ENCODE results near the gene PARD3.

The PARD3 gene

DNA sequence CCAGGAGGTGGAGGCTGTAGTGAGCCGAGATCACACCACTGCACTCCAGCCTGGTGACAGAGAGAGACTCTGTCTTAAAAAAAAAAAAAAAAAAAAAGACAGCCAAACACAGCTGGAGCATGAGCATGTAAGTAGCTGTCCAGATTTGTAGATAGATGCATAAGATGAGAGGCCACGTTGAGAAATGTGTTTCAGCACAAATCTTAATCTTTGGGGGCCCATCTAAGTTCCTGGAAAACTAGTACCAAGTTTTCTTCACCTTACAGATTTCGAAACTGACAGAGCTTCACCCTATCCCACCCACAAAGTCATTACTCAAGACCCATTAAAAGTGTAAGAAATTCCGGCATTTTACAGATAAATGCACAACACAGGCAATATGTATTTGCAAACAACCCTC lies 208.2 kb downstream of the PARD3 start:
- Histone ChIP-seq H3K27ac (no peak overlapping the region), H3K4me3 (IDR thresholded peaks at IDR 0.05; ENCODE audit: insufficient read depth, low read depth, low read length) (no peak overlapping the region), H3K27me3 (ENCODE audit: insufficient read depth, low read depth) (no peaks in the 10 kb centered on the region), H3K79me2 (ENCODE audit: insufficient read depth, low read depth) (peaks cover 15% of the 10 kb centered on the region), H3K4me1 (ENCODE audit: low read depth, poor library complexity, severe bottlenecking) (no peaks in the 10 kb centered on the region), H3K36me3 (ENCODE audit: insufficient read depth) (no peaks in the 10 kb centered on the region), H3K9ac (no peak overlapping the region), H3K4me2 (no peak overlapping the region), H2AFZ (ENCODE audit: low read depth) (no peak overlapping the region), H4K20me1 (ENCODE audit: insufficient read depth) (no peaks in the 10 kb centered on the region)
- TF ChIP-seq, protein P1, sequence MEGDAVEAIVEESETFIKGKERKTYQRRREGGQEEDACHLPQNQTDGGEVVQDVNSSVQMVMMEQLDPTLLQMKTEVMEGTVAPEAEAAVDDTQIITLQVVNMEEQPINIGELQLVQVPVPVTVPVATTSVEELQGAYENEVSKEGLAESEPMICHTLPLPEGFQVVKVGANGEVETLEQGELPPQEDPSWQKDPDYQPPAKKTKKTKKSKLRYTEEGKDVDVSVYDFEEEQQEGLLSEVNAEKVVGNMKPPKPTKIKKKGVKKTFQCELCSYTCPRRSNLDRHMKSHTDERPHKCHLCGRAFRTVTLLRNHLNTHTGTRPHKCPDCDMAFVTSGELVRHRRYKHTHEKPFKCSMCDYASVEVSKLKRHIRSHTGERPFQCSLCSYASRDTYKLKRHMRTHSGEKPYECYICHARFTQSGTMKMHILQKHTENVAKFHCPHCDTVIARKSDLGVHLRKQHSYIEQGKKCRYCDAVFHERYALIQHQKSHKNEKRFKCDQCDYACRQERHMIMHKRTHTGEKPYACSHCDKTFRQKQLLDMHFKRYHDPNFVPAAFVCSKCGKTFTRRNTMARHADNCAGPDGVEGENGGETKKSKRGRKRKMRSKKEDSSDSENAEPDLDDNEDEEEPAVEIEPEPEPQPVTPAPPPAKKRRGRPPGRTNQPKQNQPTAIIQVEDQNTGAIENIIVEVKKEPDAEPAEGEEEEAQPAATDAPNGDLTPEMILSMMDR (conservative IDR thresholded peaks at IDR 0.05; ENCODE audit: low read depth, low read length) = no peak

DNA sequence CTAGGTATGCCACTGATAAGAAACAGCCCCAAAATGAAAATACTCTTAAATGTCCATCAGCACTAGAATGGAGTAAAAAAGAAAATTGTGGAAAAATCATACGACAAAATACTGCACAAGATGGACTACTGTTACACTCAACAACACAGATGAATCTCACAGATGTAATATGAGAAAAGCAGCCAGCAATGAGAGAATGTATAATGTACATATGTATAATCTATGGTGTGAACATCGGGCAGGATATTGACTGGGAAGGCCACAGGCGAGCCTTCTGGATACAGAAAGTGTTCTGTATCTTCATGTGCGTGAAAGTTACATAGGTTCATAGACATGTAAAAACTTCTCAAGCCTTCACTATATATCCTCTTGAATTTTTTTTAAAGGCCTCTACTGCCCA lies 212.6 kb downstream of the PARD3 start:
- H4K20me1 ChIP-seq (ENCODE audit: insufficient read depth) = no peaks in the 10 kb centered on the region
- H3K36me3 ChIP-seq (ENCODE audit: insufficient read depth) = no peaks in the 10 kb centered on the region
- no peak overlapping the region for H2AFZ ChIP-seq (ENCODE audit: low read depth)
- H3K79me2 ChIP-seq (ENCODE audit: insufficient read depth, low read depth) = peaks cover 12% of the 10 kb centered on the region; the same call in 1 of the 2 replicates
- H3K4me2 ChIP-seq = no peak overlapping the region
- TF ChIP-seq, protein P1 (conservative IDR thresholded peaks at IDR 0.05; ENCODE audit: low read depth, low read length) = no peak
- H3K9ac ChIP-seq = no peak overlapping the region
- no peak overlapping the region for H3K4me3 ChIP-seq (IDR thresholded peaks at IDR 0.05; ENCODE audit: insufficient read depth, low read depth, low read length)
- no peak overlapping the region for H3K27ac ChIP-seq
- H3K4me1 ChIP-seq (ENCODE audit: low read depth, poor library complexity, severe bottlenecking) = no peaks in the 10 kb centered on the region
- H3K27me3 ChIP-seq (ENCODE audit: insufficient read depth, low read depth) = no peaks in the 10 kb centered on the region

DNA sequence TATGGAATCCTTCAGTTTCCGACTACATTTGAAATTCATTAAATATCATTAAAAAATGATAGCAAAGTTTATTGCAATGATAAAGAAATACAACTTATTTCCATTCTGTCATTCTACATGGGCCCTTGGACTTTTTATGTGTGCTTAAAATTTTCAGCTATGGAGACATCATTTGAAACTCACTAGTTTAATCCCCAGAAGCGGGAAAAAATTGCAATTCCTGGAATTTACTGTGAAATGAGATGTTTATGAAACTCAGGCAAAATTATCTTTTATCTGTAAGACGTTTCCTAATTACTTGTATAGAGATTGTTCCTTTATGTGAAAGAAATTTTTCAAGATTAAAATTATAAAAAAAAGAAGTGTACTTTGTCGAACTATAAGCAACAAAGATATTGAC lies 213.4 kb downstream of the PARD3 start:
- Histone ChIP-seq H3K27ac (no peak overlapping the region), H3K4me1 (ENCODE audit: low read depth, poor library complexity, severe bottlenecking) (no peaks in the 10 kb centered on the region), H3K9ac (no peak overlapping the region), H3K36me3 (ENCODE audit: insufficient read depth) (no peaks in the 10 kb centered on the region), H2AFZ (ENCODE audit: low read depth) (no peak overlapping the region), H3K79me2 (ENCODE audit: insufficient read depth, low read depth) (peaks cover 12% of the 10 kb centered on the region; the same call in 1 of the 2 replicates), H3K4me2 (no peak overlapping the region), H3K4me3 (IDR thresholded peaks at IDR 0.05; ENCODE audit: insufficient read depth, low read depth, low read length) (no peak overlapping the region), H4K20me1 (ENCODE audit: insufficient read depth) (no peaks in the 10 kb centered on the region), H3K27me3 (ENCODE audit: insufficient read depth, low read depth) (no peaks in the 10 kb centered on the region)
- TF ChIP-seq, protein P1 (conservative IDR thresholded peaks at IDR 0.05; ENCODE audit: low read depth, low read length) = no peak

DNA sequence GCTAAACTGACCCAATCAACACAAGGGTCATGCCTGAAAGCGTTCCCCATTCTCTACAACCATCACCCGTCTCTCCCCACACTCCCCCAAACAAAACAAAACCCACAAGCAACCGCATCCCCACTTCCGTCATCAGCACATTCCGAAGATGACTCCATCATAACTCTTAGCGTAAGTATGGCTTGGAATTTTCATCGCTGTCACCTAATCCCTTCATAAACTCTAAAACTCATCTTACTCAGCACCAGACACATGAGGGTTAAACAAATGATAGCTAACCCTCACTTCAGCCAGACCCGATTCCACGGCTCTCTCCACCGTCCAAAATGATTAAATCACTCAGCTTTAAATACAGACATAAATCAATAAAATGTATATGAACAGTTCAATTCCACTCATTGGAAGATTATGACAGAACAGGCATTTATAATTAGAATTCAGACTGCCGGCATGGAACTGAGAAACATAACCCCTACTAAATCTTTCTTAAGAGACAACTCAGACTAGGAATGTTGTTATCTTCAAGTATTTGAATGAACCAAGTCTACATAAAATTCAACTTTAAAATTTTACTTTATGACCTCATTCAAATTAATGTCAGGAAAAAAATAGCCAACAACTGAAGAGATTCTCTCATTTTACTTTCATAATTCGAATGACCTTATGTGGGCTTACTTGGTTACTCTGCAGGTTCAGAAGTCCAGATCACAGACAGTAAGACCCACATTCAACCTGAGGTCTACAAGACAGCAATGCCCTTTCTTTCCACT lies 215.9 kb downstream of the PARD3 start:
- Histone ChIP-seq H3K9ac (no peak overlapping the region), H3K4me1 (ENCODE audit: low read depth, poor library complexity, severe bottlenecking) (no peaks in the 10 kb centered on the region), H2AFZ (ENCODE audit: low read depth) (no peak overlapping the region), H3K79me2 (ENCODE audit: insufficient read depth, low read depth) (peaks cover 12% of the 10 kb centered on the region; the same call in 1 of the 2 replicates), H3K4me3 (IDR thresholded peaks at IDR 0.05; ENCODE audit: insufficient read depth, low read depth, low read length) (no peak overlapping the region), H3K4me2 (no peak overlapping the region), H3K36me3 (ENCODE audit: insufficient read depth) (no peaks in the 10 kb centered on the region), H3K27ac (no peak overlapping the region), H4K20me1 (ENCODE audit: insufficient read depth) (no peaks in the 10 kb centered on the region), H3K27me3 (ENCODE audit: insufficient read depth, low read depth) (no peaks in the 10 kb centered on the region)
- TF ChIP-seq, protein P1 (conservative IDR thresholded peaks at IDR 0.05; ENCODE audit: low read depth, low read length) = no peak

Data from KMS-11 (cell line).